GM12878 (cell line): ENCODE data around the gene IL17RC. TPM values are rescaled to one million over a fixed set of nuclear protein-coding genes. Genes with fewer than 3 reads are reported as not detected.

Source experiments
- ATAC-seq: fragments of 200-7000 bp; cut with Tn5 transposase; 3 replicates; pipeline ENCODE4 v1.9.1; 2020; ENCODE audit warnings: mild to moderate bottlenecking, moderate library complexity
- BruUV-seq: library from RNA; stranded (reverse); fragments of 400-500 nt; replicated peaks from 2 replicates; lab custom pipeline; 2021; lab: Mats Ljungman, UMichigan
- CTCF ChIA-PET: fragments of 300-600 bp; sonication (Branson Sonifier 250); formaldehyde crosslinking; extraction: SDS; loops from one replicate; lab custom pipeline; 2021; ENCODE audit warnings: inconsistent platforms; lab: Yijun Ruan, JAX
- POLR2A ChIA-PET: fragments of 350-600 bp; formaldehyde crosslinking; extraction: SDS; loops from one replicate; lab custom pipeline; 2021; ENCODE audit warnings: inconsistent platforms; lab: Charles Lee
- RAD21 ChIA-PET: fragments of 300-600 bp; sonication (Branson Sonifier 250); formaldehyde crosslinking; loops from one replicate; lab custom pipeline; 2023; ENCODE audit warnings: antibody characterized with exemption; ENCODE audit not compliant: unreplicated experiment; lab: Charles Lee
- SMC1A ChIA-PET: fragments of 300-600 bp; sonication (Branson Sonifier 250); formaldehyde crosslinking; loops from one replicate; lab custom pipeline; 2023; ENCODE audit not compliant: unreplicated experiment, uncharacterized antibody; lab: Charles Lee
- DNase-seq: peaks from one replicate; pipeline ENCODE4 v3.0.0-alpha.2; 2011; ENCODE audit warnings: low read depth, low spot score
- FAIRE-seq: peaks from 3 replicates; lab custom pipeline; 2011; peaks lifted over from hg19 to GRCh38; lab: Jason Lieb, UNC
- H2AFZ ChIP-seq: 2 replicates; pipeline ENCODE4 v1.6.0; 2011; ENCODE audit warnings: low read depth, low read length, control low read depth; ENCODE audit not compliant: control insufficient read depth
- H3K27ac ChIP-seq: 2 replicates; pipeline ENCODE4 v1.5.1; 2011; ENCODE audit warnings: control low read depth; ENCODE audit not compliant: control insufficient read depth, insufficient read depth
- H3K27me3 ChIP-seq, 2 experiments: replicated peaks in 1 of 2; 2 replicates each; pipeline versions ENCODE4 v1.6.0 to v1.6.1; 2011; ENCODE audit warnings: low read length in 1 of 2; ENCODE audit not compliant: control insufficient read depth in 2 of 2, insufficient read depth in 2 of 2
- H3K36me3 ChIP-seq, 2 experiments: 2 replicates each; pipeline ENCODE4 v1.5.1; 2011; ENCODE audit warnings: low read length in 1 of 2; ENCODE audit not compliant: control insufficient read depth in 2 of 2, insufficient read depth in 2 of 2
- H3K4me1 ChIP-seq: 2 replicates; pipeline ENCODE4 v1.6.1; 2011; ENCODE audit warnings: mild to moderate bottlenecking, low read length, moderate library complexity, mixed read lengths; ENCODE audit not compliant: control insufficient read depth, insufficient read depth
- H3K4me2 ChIP-seq: 2 replicates; pipeline ENCODE4 v1.6.0; 2011; ENCODE audit warnings: control low read depth; ENCODE audit not compliant: control insufficient read depth, insufficient read depth
- H3K4me3 ChIP-seq: fragments of 200-600 bp; sonication (generic); 2 replicates; pipeline ENCODE4 v1.5.1; 2016
- H3K79me2 ChIP-seq: 2 replicates; pipeline ENCODE4 v1.6.0; 2011; ENCODE audit warnings: low read length; ENCODE audit not compliant: control insufficient read depth, insufficient read depth
- H3K9ac ChIP-seq: 2 replicates; pipeline ENCODE4 v1.8.0; 2011; ENCODE audit warnings: low read length, control low read depth, mixed read lengths; ENCODE audit not compliant: control insufficient read depth, insufficient read depth
- H3K9me3 ChIP-seq: replicated peaks from 3 replicates; pipeline ENCODE4 v1.5.1; 2011; ENCODE audit warnings: mild to moderate bottlenecking, low read length; ENCODE audit not compliant: control insufficient read depth, insufficient read depth
- H4K20me1 ChIP-seq: 2 replicates; pipeline ENCODE4 v1.6.0; 2011; ENCODE audit not compliant: control insufficient read depth, insufficient read depth
- CHD2 ChIP-seq: IDR thresholded peaks from 2 replicates; pipeline ENCODE4 v1.6.1; 2011; ENCODE audit warnings: low read depth, low read length, improper control_type of control experiment, borderline replicate concordance
- SMAD5 ChIP-seq: IDR thresholded peaks from 2 replicates; pipeline ENCODE4 v1.6.1; 2016; ENCODE audit warnings: antibody characterized with exemption, low read depth
- SMC3 ChIP-seq: IDR thresholded peaks from 2 replicates; pipeline ENCODE4 v1.6.1; 2011; ENCODE audit warnings: low read length, improper control_type of control experiment, borderline replicate concordance
- WGBS: methylation state at CpG from one replicate; pipeline ENCODE4 v1.1.6; 2016; ENCODE audit warnings: low lambda C conversion rate; ENCODE audit not compliant: insufficient replicate concordance, insufficient coverage; ENCODE audit errors: missing lambda C conversion rate; 5-methylcytosine and 5-hydroxymethylcytosine counted together
- in situ Hi-C: fragments of 300-500 bp; cut with MboI; formaldehyde crosslinking; loops from 9 replicates; pipeline ENCODE4 v1.14.3; 2018; ENCODE audit warnings: mixed read lengths
- intact Hi-C: fragments of 100-400 bp; cut with micrococcal nuclease; formaldehyde crosslinking; loops from one replicate; pipeline ENCODE4 v1.14.2; 2022; ENCODE audit not compliant: unreplicated experiment
- polyA plus RNA-seq, 11 experiments: library from polyadenylated mRNA; depleted of rRNA in 4 of 11; unstranded in 6 of 11; stranded (reverse) in 5 of 11; fragments of >200 nt; fragmentation: Nextera tagmentation in 4 of 11; fragmentation: Illumina TruSeq in 1 of 11; extraction: Ambion mirVana in 4 of 11; extraction: Trizol in 1 of 11; gene quantifications; 1 replicate in 1 of 11; 2 replicates in 10 of 11; pipeline versions ENCODE4 v1.2.1 to v1.2.3, GENCODE V29; 2011 to 2016; ENCODE audit warnings: inconsistent platforms in 2 of 11, missing spikeins in 2 of 11, low read depth in 1 of 11
- total RNA-seq, 4 experiments: library from RNA; depleted of rRNA in 3 of 4; stranded (reverse); fragments of >200 nt in 3 of 4; fragmentation: Illumina TruSeq in 1 of 4; extraction: Trizol in 1 of 4; gene quantifications; 2 replicates each; pipeline versions ENCODE4 v1.2.1 to v1.2.3, GENCODE V29; 2013 to 2021
- TF ChIP-seq, protein P1 (sequence below): fragments of 450-650 bp; IDR thresholded peaks from 2 replicates; pipeline ENCODE4 v1.6.1; 2016; ENCODE audit warnings: mild to moderate bottlenecking, moderate library complexity, borderline replicate concordance

IL17RC gene
- total and polyA plus RNA-seq, 10 of the 15 experiments (the other 5 are each of a cell fraction or from before 2014, with no cell fraction given) = 0.07 to 4.4 (median 0.34) TPM; not detected in 3

DNA sequence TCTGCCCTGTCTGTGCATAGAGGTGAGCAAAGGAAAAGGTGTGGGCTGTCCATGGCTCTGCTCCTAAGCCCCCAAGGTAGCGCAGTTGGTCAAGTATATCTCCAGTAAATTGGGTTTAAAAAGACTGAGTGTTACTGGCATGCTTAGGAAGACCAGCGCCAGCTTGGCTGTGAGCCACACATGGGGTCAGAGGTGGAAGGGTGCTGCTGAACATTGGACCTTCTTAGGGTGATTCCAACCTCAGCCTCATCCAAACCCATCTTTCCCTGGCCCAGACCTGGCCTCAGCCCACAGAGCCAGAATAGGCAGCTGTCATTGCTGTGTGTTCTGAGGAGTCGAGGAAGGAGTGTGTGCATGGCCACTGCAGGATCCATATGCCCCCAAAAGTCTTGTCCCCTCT lies 8.6 kb upstream of the IL17RC start:
- no peak overlapping the region for H3K9ac ChIP-seq
- H3K27me3 ChIP-seq = no peaks in the 10 kb centered on the region
- H3K4me3 ChIP-seq = no peak overlapping the region
- BruUV-seq = no TSS peak
- ChIA-PET CTCF (interaction anchor here (1.2 kb wide), 1 partner anchor 24 kb away, joined by 6 read pairs; no protein-coding TSS in a partner anchor), POLR2A (interaction anchor here (1.6 kb wide), 1 partner anchor 10 kb away, joined by 4 read pairs; no protein-coding TSS in a partner anchor), SMC1A (interaction anchor here (2.3 kb wide), 1 partner anchor 18 kb away, joined by 5 read pairs; the partner anchor contains the start of gene JAGN1), RAD21 (no interaction called here)
- DNase-seq = no peak
- no peak for ATAC-seq
- no peaks in the 10 kb centered on the region for H3K79me2 ChIP-seq
- no peak overlapping the region for H3K4me2 ChIP-seq
- no peak for TF ChIP-seq CHD2
- TF ChIP-seq SMC3 = no peak
- TF ChIP-seq, protein P1, sequence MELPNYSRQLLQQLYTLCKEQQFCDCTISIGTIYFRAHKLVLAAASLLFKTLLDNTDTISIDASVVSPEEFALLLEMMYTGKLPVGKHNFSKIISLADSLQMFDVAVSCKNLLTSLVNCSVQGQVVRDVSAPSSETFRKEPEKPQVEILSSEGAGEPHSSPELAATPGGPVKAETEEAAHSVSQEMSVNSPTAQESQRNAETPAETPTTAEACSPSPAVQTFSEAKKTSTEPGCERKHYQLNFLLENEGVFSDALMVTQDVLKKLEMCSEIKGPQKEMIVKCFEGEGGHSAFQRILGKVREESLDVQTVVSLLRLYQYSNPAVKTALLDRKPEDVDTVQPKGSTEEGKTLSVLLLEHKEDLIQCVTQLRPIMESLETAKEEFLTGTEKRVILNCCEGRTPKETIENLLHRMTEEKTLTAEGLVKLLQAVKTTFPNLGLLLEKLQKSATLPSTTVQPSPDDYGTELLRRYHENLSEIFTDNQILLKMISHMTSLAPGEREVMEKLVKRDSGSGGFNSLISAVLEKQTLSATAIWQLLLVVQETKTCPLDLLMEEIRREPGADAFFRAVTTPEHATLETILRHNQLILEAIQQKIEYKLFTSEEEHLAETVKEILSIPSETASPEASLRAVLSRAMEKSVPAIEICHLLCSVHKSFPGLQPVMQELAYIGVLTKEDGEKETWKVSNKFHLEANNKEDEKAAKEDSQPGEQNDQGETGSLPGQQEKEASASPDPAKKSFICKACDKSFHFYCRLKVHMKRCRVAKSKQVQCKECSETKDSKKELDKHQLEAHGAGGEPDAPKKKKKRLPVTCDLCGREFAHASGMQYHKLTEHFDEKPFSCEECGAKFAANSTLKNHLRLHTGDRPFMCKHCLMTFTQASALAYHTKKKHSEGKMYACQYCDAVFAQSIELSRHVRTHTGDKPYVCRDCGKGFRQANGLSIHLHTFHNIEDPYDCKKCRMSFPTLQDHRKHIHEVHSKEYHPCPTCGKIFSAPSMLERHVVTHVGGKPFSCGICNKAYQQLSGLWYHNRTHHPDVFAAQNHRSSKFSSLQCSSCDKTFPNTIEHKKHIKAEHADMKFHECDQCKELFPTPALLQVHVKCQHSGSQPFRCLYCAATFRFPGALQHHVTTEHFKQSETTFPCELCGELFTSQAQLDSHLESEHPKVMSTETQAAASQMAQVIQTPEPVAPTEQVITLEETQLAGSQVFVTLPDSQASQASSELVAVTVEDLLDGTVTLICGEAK = no peak
- TF ChIP-seq SMAD5 = no peak
- intact Hi-C loops (no loop called here), in situ Hi-C loops (no loop called here)
- no peaks in the 10 kb centered on the region for H4K20me1 ChIP-seq
- no peaks in the 10 kb centered on the region for H3K36me3 ChIP-seq
- no peaks in the 10 kb centered on the region for H3K9me3 ChIP-seq
- peaks cover 8% of the 10 kb centered on the region for H3K4me1 ChIP-seq
- WGBS = 74% methylated on average over 3 of the region's 3 CpGs
- H2AFZ ChIP-seq = no peak overlapping the region
- FAIRE-seq = no peak
- no peak overlapping the region for H3K27ac ChIP-seq
